ENCODE data around the gene CEPT1.
A peak's percentile ranks its signal among the peaks of the same experiment; 100 is the strongest.

The CEPT1 gene

DNA sequence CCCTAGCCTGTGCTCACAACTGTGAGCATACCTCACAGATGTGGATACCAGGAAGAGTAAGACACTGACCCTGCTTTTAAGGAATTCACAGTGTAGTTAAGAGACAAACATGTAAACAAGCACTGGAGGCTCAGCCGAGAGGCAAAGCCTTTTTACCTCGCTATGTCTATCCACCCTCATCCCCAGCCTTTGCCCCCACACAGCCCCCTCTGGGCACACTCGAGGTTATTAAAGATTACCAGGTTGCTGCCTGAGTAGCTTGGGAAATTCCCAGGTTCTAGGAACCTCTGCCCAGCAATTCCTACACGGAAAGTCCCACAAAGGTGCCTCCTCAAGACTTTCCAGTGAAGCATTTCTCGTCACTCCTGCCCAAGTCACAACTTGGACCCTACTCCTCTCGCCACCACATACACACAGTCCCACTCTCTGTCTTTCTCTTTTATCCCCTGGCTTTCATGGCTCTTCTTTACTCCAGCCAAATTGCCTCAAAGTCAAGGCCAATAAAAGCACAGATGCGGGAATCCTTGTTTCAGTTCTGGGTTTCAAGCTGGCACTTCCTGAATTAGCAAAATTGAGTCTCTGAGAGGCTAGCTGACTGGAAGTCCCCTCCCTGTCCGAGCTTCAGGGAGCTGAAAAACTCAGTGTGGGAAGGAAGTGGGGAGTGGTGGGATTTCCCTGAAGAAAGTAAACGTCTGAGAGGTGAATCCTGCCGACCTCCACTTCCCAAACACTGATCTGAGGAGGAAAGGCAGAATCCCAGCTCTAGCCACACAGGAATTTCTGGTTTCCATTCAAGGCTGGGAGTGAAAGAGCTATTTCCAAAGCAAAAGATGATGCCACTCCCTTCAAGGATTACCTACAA, 52.9 kb downstream of the CEPT1 start:
- DNase-seq (ENCODE audit: low spot score): no peak

- no peak for DNase-seq (ENCODE audit: low spot score)
Observed at GRCh38 chr1:111193712-111194480, 53.9 kb downstream of the CEPT1 start.

GRCh38 chr1:111195002-111195684, 55.1 kb downstream of the CEPT1 start:
- DNase-seq (ENCODE audit: low spot score): no peak

DNA sequence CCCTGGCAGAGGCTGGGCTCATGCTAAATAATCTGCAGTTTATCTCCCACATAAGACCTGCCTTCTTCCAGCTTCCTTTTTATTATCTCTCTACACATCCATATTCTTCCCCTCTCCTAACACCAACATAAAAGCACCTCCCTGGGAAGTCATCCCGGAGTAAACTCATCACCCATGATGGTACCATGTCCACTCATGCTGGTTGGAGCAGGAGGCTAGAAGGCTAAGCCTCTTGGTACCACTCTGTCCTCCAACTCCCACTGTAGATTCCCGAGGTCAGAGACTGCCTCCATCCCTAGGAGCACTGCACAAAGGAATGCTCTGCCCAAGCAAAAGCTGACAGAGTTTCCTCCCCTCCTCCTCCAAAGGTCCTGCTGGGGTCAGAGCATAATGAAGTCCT, 56.2 kb downstream of the CEPT1 start:
- DNase-seq (ENCODE audit: low spot score): no peak

GRCh38 chr1:111197598-111198284, 57.7 kb downstream of the CEPT1 start:
- DNase-seq (ENCODE audit: low spot score): peak; percentile 21

DNA sequence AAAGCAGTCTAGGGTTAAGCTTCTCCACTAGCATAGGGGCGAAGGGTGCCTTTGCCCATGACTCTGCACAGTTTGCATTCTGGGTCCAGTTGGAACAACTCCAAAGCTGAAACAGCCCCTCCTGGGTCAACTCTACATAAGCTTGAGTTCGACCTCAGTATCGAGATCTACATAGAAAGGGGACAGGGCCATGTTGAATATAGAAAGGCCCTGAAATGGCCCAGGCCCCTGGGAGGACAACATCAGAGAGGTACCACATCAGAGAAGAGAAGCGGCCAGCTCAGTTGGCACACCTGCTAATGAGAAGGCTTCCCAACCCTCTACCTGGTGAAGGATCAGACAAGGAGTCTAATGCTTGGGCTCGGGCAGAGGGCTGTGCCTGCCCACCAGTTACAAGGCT, 58.8 kb downstream of the CEPT1 start:
- no peak for DNase-seq (ENCODE audit: low spot score)

DNA sequence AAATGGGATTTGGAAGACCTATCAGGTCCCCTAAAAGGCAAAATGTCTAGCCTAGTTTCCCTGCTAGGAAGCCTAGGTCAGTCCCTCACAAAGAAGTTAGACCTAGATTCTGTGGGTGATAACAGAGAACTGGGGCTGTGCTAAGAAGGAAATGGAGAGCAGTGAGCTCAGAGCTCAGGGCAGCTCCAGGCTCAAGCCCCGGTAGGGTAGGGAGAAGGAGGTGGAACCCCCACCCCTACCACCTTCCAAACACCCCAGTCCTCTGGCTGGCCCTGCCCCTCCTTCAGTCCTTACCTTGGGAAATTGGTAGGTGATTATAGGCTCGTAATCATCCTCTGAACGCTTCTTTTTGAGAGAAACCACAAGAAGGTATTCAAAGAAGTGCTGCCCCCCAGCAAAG, 59.3 kb downstream of the CEPT1 start:
- no peak for DNase-seq (ENCODE audit: low spot score)

DNA sequence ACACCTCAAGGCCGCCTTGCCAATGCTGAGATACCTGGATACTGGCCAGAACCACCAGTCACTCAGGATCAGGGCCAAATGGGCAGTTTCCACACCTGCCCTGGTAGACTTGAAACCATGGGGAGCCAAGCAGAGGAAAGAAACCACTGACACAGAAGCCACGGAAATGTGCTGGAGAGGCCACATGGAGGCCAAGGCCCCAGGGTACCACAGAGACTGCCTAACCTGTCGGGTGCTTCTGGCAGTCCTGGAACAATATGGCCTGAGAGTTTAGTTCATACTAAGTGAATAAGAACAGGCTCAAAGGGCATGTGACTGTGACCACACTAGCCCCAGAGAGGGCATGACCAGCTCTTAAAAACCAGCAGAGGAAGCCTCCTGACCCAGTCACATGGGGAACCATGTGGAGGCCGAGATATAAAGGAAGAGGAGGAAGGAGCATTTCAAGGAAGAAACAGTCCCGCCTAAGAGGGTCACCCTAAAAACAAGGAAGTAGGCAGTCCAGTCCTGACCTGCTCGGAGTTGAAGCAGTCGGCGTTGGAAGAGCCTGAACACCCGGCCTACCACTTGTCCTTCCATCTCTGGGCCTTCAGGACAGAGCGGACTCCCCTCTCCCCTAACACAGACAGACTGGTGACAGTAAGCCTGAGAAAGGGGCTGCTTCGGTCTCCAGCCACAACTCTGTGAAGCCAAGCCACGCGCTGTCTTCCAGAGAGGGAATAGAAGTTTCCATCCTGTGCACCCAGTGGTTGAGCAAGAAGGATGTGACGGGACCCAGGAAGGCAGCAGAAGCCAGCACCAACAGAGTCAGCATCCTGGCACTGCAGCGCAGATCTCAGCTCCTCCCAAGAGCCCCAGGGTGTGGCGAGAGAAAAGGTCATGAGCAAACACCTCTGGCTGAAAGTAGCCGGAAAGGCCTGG, 60.1 kb downstream of the CEPT1 start, which contains the start of gene DENND2D:
TSS of gene DENND2D (minus strand) at position 766 of the 921 bp plus-strand sequence. CDS start at position 579, 187 bp downstream.
- peak; percentile 5 for DNase-seq (ENCODE audit: low spot score)

GRCh38 chr1:111200802-111201161, 60.8 kb downstream of the CEPT1 start:
- DNase-seq (ENCODE audit: low spot score): no peak

DNA sequence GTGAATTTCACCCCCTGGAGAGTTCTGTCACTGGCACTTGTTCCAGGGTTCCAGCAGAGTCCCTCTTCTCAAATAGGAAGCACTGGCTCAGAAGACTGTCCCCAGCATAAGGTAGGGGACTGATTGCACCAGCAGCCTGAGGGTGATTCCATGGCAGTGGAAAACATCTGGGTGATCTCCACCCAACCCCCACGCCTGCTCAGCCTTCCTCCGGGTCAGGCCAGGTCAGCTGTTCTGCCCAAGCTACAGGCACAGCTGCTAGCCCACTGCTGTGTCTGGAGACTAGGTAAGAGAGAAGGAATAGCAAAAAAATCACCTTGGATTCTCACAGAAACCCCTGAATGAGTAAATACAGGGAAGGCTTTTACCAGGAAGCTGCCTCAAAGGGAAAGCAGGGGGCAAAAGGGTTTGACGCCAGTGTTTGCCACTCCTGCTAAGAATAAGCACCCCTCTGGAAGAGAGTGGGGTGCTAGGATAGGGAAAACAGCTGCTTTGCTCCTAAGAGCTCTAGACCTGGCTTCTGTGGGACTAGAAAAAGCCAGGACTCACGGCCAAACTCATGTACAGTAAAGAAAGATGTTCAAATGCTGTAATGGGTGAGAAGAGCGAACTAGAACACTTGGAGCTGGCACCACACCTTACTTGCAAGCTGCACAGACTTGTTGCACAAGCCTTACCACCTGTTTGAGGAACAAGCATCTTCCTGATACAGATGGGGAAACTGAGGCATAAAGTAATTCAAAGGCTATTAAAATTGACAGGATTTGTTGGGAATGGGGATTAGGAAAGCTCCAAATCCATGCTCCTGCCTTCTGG, 61.5 kb downstream of the CEPT1 start:
- DNase-seq (ENCODE audit: low spot score): no peak

- no peak for DNase-seq (ENCODE audit: low spot score)
Observed at GRCh38 chr1:111202366-111202706, 62.3 kb downstream of the CEPT1 start.

DNA sequence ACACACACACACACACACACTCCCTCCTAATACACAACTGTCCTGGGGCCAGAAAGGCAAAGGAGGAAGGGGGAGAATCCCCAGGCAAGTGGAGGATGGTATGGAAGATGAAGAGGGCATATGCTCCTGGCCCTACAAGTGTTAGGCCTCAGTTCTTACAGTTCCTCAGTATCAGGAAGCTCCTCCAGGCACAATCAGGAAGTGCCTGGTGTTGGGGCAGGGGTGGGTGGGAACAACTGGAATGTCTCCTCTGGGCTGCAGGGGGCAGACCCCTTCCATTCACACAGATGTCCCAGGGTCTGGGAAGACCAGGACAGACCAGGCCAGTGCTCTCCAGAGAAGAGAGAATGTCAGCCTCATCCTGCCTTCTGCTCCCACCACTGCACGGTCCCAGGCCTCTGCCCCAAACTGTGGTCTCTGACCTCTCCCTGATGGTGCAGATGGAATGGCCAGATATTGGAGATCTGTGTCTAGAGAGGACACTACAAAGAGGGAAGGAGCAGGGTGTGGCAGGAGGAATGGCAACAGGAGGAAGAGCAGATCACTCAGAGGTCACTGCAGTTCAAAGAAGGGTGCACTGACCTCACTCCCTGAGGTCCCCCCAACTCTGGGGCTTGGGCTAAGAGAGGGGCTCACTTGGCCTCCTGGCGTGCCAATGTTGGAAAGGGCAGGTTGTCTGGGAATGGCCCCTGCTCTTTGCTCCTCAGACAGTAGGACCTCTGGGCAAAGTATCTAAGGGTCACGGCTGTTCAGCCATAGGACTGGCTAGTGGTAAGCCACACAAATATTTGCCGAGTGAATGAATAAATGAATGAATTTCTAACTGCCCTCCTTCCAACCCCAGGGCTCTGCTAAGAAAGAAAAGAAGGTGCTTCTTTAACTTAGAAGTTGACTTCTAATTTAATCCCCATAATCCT, 62.9 kb downstream of the CEPT1 start:
- no peak for DNase-seq (ENCODE audit: low spot score)

DNA sequence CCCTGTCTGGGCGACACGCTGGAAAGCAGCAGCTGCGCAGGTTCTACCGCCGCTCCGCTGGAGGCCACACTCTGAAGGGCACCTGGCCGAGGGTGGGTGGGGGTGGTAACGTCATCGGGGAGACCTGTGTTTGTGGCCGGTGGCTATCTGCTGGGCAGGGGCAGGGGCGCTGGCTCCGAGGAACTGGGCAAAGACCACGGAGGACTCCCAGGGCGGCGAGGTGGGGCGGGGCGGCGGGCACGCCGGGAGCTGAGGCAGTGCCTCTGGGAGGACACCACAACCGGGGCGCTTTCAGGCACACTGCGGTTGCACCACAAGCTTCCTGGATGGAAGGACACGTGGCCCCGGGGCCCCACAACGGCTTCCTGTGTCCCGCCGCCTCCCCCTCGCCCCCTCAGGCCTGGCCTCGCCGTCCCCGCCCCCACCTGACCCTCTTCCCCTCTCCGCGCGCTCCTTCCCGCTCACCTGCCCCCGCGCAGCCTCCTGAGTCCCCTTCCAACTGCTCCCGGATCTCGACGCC, 63.7 kb downstream of the CEPT1 start:
- no peak for DNase-seq (ENCODE audit: low spot score)

DNA sequence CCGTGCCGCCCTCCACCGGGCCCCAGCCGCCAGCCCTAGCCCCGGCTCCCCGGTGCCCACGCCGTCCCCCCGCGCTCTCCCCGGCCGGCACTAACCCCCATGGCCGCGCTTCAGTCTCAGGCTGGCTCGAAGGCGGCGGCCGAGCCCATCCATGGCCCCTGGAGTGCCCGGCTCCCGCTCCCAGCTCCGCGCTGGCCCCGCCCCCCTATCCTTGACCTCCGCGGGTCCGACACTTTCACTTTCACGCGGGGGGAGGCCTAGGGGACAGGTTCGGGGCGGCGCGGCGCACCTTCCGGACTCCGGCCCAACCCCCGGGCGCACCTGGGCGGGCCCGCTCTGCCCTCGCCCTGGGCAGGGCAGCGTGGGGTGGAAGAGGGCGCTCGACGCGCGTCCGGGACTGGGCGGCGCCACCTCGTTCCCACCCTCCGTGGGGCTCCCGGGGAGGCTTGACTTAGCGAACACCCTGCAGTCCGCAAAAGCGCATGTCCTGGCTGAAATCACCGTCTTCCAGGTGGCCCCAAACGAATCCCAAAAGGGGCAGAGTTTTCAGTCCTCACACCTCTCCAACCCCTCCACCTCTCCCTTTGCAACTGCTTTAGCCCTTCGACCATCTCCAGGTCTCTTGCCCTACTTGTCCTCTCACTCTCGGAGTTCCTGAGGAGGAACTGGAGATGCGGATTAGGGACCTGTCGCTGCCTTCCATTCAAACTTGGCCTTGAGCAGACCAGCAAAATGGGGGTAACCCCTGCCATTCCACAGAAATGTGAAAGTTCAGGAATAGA, 64.4 kb downstream of the CEPT1 start:
- no peak for DNase-seq (ENCODE audit: low spot score)

DNA sequence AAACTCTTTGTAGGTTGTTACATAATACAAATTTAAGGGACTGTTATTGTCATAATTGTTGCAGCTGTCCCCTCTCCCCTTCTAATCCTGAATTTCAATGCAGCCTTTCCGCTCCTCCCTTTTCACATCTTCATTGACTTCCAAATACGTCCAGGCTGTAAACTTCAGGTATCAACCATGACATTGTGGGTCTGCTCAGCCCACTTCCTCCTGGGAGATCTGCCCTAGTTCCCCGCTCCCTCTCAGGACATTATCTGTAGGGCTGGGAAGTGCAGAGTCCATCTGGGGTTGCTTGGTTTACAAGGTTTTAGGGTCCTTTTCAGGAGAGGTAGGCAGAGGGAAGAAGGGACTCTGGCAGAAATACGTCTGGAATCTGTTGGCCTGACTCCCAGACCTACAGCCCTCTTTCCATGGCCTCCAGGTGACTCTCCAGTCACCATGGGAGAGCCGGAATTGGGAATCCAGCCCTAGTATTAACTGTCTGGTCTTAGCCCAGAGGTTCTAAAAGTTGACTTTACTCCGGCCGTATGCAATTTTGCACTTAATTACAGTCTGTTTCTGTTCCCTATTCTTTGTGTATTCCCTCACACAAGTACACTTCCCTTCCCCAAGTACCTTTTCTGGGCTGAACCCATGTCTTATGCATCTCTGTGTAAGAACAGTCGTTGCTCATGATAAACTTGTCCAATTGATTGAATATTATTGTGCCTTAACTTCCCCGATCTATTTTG, 65.1 kb downstream of the CEPT1 start:
- no peak for DNase-seq (ENCODE audit: low spot score)

DNA sequence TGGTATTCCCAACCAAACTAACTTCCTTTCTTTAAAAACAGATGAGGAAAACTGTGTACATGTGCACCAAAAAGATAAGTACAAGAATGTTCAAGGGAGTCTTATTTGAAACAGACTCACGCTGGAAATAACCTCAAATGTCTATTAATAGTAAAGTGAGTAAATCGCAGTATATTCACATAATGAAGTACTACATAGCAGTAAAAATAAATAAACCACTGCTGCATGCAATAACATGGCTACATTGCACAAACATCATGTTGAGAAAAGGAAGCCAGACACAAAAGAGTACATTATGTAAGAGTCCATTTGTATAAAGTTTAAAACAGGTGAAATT, 65.7 kb downstream of the CEPT1 start:
- DNase-seq (ENCODE audit: low spot score): no peak

DNA sequence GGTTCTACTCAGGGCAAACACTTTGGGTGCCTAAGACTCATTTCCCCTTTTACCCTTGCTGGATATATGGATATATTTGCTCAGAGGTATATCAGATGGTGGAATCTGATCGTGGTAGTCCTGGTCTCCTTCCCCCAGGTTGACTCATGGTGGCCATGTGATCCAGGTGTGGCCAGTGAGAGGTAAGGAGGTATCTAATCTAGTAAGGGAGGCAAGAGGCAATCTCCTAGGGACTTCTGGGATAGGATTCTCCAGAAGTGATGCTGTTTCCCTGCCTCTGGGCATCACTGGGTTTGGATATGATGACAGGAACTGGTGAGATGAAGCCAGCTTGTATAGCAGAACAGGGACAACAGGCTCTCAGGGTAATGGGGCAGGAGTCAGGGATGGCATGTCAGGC, 68.9 kb downstream of the CEPT1 start:
- no peak for DNase-seq (ENCODE audit: low spot score)

GRCh38 chr1:111209622-111210021, 69.6 kb downstream of the CEPT1 start:
- DNase-seq (ENCODE audit: low spot score): no peak

All from cerebellar cortex (tissue), 1 donor.